HG03469 (cell line): ENCODE data around the gene UBE2D2.
A peak's percentile ranks its signal among the peaks of the same experiment; 100 is the strongest.

Experiments
- ATAC-seq: cut with Tn5 transposase; IDR thresholded peaks from one replicate; pipeline ENCODE4 v1.9.1; 2021; ENCODE audit warnings: mild to moderate bottlenecking, moderate library complexity, moderate number of reproducible peaks; ENCODE audit not compliant: unreplicated experiment

Gene UBE2D2

DNA sequence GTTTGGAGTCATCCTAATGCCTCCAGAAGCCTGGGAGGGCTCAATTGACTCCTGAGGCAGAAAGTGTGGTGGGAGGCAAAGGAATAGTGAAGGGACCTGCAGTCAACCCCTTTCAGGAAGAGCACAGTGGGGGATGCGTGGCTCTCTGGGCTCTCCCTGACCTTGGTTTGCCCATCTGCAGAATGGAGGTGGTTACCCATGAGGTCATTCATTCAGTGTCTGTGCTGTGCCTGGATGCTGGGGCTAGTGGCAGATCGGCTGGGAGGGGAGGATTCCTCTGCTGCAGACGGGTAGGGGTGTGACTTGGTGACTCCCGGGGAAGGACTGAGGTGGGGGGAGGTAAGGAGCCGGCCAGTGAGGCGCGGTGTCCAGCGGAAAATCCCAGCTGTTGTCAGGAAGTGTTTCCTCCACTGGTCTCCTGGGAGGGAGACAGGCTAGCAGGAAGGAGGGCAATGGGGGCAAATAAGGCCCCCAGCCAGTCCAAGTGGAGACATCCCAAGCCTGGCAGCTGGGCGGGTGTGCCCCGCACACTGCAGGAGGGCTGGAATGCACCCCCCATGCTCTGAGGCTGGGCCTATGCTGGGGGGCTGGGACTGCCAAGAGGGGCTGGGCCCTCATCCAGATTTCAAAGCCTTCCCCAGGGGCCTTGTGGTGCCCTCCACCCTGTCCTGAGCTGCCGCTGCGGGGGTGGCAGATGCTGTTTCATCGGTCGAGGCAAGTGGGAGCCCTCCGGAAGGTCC, 98.0 kb downstream of the UBE2D2 start:
- ATAC-seq = no peak

DNA sequence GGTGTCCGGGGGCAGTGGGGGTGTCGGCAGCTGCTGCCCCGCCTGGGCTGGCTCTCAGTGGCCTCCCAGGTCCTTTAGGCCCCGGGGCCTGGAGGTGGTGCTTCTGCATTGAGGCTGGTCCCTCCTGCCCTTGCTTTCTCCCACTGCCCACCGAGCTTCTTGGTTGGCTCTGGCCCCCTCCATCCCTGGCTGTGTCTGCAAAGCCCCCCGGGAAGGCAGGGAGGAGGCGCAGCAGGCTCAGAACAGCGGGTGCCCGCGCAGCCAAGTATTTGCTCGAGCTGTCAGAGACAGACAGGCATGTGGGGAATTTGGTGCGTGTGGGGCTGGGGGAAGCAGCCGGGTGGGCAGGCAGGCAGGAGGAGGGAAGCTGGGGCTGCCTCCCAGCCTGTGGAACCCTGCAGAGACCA, 98.6 kb downstream of the UBE2D2 start:
- ATAC-seq = no peak

DNA sequence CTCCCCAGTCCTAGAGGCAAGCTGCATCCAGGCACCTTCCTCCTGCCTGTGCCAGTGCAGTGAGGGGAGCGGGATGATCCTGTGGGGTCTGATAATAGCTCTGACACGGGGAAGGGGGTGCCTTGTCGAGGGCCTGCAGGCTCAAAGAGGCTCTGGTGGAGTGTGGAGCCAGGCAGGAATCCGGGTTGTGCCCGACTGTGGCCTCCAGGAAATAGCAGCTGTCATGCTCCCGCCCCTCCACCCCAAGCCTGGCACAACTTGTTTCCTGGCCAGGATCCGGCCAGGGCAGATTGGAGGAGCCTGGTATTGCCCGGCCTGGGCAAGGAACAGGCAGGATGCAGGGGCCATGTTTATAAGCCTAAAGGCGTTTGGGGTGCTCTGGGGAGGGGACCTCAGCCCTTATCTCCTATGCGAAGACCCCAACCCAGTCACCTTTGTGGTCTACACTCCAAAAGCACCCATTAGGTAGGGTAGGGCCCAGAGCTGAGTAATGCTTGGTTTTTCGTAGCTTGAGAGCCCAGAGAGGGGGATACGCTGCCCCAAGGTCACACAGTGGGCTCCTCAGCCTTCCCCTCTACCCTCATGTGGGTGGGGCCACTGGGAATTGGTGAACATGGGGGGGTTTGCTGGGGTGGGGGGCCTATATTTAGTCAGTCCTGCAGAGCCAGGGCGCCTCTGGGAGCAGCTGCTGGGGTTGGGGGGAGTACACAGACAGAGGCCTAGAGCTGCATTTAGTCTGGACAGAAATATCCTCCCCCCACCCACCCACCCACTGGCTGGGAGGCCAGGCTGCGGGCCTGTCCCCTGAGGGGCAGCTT, 99.2 kb downstream of the UBE2D2 start:
- no peak for ATAC-seq

DNA sequence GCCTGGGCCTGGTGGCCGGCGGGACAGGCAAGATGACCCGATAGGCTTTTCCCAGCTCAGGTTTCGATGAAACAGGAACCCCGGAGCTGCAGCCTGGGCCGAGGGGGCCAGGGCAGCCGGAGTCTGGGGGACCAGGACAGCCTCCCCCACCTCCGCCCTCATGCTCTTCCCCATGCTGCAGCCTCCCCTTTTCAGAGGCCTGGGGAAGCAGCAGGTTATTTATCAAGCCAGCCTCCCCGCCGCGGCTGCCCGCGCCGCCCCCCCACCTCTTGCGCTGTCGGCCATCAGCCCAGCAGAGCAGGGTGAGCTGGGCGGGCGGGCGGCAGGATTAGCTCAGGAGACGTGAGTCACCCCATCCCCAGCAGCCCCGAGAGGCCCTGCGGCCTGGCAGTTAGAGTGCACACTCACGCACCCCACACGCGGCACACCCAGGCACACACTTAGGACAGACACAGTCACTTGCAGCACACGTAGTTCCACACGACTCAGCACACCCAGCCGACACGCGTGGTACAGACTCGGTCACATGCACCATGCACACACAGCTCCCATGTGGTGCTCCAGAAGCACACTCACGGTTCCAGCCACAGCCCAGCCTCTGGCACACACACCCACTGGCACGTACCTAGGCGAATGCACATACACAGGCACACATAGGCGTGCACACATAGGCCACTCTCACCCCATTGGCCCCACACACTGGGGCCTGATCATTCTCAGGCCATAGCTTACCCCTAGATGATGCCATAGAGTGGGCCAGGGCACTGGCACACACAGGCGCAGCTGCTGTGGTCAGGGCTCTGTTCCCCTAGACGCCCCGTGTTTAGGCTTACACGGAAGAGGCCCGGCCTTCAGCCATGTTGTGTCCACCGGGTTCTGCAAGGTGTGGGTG, 100.0 kb downstream of the UBE2D2 start:
- no peak for ATAC-seq

DNA sequence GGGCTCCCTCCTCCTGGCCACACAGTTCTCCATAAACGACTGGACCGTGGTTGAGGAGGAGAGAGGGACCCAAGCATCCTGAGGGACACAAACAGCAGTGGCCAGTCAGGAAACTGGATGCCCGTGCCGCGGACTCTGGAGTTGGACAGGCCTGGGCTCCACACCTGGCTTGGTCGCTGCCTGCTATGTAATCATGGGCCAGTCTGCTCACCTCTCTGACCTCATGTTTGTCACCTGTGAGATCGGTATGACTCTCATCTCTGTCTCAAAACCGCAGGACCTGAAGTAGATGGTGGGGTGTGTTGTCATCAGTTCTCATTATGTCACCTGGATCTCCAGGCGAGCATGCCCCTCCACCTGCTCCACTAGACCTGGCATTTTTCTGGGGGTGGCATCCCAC, 101.5 kb downstream of the UBE2D2 start:
- no peak for ATAC-seq

DNA sequence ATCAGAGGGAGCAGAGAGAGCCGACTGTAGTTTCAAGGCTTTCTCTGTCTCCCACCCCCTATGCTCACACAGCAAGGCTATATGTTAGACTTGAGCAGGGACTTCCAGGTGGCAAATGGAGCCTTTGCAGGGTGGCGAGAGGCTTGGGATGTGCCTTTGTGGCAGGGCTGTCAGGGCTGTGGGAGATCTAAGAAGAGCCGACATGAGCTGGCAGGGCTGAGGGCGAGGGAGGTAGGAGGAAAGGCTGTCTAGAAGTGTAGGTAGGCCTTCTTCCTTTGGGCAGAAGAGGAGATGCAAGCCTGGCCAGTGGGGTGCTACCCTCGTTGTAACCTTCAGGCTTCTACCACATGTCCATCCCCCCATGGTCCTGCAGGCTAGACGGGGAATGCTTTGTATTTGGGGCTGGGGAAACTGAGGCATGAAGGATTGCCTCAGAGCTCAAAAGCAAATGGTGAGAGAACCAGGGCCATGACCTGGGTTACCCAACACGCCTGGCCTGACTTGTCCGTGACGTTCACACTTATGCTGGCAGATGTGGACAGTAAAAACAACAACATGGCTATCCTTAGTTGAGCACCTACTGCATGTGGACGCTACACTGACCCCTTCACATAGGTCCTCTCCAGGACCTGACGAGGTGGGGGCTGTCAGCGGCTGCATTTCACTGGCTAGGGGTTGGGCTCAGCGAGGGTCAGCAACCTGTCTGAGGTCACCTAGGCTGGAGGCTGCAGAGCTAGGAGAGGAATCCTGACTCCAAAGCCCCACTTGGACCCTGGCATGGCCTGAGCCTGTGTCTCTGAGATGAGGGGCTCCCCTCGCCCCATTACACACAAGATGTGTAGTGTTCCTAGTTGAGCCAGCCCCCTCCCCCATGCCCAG, 102.3 kb downstream of the UBE2D2 start:
- ATAC-seq = no peak

DNA sequence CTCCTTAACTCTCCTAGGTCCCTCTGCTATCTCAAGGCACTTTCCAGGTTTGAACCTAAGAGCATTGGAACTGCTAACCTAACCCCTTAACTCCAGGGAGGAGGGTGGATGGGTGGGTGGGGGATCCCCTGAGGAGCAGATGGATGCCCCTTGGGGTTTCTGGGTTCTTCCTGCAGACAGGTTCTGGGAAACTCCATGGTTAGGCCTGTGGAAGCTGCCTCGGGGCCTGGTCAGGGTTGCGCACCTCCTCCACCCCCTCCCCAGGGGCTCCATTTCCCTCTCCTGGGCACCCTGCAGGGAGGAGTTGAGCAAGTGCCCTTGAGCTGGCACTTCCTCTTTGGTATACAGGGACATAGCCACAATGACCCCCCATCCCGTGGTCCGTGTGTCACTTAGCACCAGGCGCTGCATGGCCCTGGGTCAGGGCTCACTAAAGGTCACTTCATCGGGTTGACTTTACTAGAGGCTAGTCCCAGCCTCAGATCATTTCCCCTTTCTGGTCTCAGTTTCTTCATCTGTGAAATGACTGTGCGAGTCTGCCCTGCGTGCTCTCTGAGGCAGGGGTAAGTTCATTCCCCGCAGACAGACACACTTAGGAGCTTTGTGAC, 103.1 kb downstream of the UBE2D2 start:
- ATAC-seq = peak; percentile 32

DNA sequence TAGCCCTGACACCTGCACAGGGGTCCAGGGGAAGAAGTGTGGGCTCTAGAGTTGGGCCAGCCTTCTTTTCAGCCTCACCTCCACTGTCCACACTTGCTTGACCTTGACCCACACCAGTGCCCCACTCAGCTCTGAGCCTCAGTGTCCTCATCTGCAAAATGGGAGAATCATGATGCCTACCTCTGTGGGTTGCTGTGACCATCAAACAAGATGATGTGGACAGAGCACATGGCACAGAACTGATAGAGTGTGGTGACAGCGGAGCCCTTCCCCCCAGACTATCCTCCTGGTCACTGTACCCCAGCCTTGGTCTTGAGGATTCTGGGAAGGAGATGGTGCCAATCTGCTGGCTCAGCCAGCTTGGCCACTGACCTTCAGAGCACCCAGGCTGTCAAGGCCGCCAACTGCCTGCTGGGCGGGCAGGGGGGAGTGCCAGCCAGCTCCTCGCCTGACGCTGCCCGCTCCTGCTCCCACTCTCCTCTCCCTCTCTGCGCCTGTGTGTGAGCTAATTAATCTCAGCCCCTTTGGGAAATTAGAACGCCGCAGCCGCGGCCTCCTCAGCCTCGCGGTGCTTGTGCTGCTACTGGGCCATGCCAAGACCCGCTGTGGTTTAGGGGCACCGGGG, 103.7 kb downstream of the UBE2D2 start:
- no peak for ATAC-seq

DNA sequence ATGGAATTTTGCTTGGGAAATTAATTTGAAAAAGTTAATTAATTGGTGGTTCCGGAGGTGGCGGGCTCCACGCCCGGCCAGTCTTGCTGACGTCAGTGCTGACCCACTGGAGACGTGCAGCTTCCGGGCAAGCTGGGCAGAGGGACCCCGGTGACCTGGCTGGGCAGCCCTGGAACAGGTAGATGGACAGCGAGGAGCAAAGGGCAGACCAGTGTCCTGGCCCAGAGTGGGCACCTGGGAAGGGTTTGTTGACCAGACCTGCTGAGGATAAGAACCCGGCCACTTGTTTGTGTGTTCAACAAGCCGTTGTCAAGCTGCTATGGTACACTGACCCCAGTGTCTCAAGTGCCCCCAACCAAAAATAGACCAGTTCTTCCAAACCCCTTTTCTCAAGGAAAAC, 104.5 kb downstream of the UBE2D2 start:
- no peak for ATAC-seq

DNA sequence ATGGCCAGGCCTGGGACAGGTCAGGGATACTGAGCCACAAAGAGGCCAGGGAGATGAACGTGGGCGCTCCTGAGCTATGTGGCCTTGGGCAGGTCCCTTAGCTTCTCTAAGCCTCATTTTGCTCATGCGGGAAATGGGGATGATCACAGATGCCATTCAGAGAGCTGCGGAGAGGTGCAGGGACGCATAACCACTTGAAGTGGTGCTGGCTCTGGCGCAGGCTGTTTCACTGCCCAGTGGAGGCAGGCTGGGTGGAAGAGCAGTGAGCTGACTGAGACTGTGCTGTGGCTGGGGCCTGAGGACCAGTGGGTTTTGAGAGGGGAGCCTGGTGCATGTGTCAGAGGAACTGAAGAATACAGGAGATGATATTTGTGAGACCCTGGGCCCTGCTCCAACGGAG, 105.4 kb downstream of the UBE2D2 start:
- no peak for ATAC-seq

DNA sequence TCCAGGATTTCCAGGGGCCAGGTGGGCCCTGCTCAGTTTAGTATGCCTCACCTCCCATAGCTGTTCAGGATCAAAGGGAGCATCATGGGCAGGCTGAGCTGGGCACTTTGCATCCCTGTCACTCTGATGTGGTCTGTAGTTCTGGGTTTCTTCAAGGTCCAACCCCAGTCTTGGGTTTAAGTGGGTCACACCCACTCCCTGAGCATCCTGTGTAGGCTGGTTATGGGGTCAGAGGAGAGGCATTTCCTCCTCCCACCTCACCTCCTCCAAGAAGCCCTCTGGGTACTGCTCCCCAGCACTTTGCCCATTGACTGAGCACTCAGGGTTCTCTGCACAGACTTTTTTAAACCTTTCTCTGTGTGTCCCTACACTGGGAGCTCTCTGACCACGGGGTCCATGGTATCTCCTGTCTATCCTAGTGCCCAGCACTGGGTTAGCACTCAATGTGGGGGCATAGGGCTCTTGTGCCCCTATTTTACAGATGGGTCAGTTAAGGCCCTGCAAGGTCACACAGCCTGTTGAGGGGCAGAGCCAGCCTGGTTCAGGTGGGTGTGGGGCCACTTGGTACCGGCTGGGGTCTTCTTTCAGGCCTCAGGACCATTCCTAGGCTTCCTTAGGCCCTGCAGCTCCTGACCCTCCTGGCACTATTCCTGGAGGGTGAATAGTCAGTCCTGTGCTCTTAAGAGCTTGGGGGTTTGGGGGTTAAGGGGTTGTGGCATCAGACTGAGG, 106.0 kb downstream of the UBE2D2 start:
- ATAC-seq = no peak

DNA sequence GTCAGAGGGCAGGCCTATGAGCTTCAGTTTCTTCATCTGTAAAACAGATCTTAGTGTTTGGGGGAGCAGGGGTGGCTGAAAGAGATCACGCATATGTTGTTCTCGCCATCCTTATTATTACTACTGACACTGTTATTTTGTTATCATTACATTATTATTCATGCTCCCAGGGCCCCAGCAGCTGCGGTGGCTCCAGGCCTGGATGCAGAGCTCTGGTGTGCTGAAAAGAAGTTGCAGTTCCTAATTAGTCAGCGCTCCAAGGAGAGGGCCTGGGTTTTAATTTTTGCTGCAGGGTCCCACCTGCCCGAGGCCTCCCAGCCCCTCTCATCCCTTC, 106.6 kb downstream of the UBE2D2 start:
- ATAC-seq = no peak

DNA sequence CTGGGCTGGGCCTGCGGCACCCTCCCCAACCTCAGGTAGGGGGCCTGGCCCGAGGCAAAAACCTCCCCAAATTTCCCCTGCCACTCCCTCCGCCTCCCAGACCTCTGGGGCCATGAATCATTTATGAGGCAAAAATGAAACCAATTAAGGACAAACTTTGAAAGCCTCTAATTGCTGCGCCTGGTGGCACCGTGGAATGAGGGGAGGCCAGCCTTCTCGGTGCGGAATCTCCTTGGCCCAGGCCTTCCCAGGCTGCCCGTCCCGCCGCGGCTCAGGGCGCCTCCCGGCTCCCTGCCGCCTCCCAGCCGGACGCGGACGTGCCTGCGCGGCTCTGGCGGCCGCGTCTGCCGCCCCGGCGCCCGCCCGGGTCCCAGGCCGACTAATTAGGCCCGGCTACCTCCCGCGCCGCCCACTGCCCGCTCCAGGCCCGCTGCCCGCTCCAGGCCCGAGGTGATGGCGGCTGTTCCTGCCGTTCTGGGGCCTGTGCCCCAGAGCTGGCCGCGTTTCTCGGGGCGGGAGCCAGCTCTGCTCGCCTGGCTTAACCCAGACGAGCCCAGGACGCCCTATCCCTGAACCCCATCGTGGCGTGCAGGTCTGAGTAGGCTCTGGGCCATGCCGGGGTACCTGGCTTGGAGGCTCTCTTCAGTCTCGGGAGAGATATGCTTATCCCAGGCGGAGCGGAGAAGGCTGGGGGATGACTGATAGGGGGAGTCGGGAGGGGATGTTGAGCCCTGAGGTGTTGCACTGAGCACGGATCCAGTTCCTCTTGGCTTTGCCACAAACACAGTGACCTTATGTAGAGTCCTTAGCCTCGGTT, 107.1 kb downstream of the UBE2D2 start:
- ATAC-seq = no peak

DNA sequence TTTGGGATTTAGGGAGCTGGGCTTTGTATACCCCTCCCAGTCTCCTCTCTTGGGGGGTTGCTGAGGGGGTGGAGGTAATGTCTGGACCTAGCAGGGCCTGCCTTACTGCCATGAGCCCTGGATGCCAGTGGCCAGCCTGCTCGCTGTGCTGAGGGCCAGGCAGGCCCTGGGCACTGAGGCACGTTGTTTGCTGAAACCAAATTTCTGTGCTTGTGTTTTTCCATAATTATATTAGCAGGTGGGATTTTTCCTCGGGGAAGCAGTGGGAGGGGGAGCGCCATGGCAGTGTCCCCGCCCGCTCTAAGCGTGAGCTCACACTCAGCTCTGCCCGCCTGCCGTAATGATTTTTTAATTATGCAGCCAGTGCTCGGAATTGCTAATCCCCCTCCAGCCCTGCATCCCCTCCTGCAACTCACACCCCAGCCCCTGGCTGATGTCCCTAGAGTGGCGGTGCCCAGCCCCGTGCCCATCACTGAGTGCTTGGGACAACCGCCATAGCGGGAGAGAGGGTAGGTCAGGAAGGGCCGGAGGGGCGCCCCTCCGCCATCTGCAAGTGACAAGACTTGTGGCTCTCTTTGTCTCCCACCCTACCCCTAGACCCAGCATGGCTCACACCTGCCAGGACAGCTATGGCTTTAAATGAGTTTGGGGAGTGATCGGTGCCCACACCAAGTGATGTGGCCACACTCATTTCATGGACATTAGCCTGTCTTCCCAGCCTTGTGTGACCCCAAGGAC, 108.0 kb downstream of the UBE2D2 start:
- ATAC-seq = no peak

DNA sequence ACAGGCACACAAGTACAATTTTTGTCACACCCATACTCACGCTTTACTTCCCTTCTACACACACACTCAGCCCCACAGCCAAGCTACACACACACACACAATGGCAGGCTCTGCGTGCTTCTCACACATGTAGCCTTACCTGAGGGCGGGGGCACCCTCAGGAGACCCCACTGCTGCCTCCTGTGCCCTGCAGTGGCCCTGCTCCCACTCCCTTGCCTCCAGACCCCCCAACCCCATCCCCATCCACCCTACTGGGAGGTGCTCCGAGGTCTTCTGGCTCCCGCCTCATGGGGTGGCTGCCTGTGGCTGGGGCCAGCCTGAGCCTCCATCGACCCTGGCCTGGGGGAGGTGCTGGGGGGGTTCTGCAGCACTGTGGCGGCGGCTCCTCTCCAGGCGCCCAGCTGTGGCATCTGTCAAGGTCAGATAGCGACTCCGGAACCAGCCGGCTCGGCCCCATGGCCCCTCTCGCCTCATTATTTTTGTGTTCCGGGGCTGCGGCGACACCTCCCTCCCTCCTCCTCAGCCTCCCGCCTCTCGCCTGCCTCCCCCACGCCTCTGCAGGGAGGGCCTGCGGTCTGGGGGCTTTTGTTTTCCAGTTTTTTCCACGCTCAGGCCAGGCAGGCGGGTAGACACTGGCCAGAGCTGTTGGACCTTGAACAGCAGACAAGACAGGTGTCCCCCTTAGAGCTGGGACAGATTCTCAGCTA, 108.7 kb downstream of the UBE2D2 start:
- ATAC-seq = peak; percentile 5

DNA sequence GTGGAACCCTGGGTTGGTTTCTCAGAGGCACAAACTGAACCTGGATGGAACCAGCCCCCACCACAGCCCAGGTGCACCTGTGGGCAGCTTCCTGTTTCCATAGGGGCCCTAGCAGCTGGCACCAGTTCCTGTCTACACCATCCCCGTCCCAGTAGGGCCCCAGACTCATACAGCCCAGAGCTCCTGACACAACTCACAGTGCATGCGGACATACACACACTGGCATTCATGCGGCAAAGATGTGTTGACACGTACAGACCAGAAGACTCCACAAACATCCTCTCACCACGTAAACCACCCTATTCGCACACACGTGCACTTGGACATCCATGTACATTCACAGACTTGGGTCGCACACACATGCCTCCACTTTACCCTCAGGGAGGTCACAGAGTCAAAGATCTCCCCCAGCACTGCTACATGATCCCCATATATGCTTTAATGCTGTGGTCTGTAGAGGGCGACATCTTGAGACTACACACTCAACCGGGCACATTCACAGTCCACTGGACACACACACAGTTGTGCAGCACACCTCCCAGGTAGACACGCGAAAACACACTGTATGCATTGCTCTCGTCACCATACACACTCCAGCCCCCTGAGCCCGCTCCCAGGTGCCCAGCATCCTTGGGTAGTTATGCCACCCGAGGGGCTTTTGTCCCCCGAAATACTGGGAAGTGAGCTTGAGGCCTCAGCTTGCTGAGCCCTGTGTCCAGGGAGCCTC, 109.4 kb downstream of the UBE2D2 start:
- peak; percentile 42 for ATAC-seq
